Testis (tissue), 2 donors: ENCODE measurements around the gene OMA1.

ENCODE experiments used
- POLR2A ChIP-seq: fragments of 450-650 bp; IDR thresholded peaks from one replicate; pipeline ENCODE4 v1.6.1; 2017; ENCODE audit warnings: antibody characterized with exemption, mild to moderate bottlenecking, moderate library complexity
- TF ChIP-seq, protein P1 (sequence below), 3 experiments: fragments of 450-650 bp in 2 of 3; fragments of 200-600 bp in 1 of 3; sonication (generic) in 1 of 3; IDR thresholded peaks; one replicate each; pipeline ENCODE4 v1.5.1; 2016 to 2019; ENCODE audit warnings: antibody characterized with exemption in 3 of 3, mild to moderate bottlenecking in 2 of 3, moderate library complexity in 1 of 3

DNA sequence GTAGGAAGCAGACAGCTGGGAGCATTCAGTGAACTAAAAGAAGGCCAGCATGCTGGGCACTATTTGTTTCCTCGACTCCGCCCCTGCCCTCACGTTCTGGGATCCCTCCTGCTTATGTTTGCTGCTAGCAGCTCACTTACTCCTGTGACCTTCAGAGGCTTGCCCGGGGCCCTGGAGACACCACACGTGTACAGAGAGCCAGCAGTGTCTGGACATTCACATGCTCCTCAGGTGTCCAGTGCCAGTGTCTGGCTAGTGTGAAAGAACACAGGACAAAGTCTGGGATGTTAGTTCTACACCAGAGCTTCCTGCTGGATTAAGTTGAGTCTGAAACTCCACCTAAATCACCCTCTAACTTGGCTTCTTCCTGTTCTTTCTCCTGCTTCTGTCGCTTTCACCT is 108.1 kb downstream of the OMA1 start:
- TF ChIP-seq, protein P1, sequence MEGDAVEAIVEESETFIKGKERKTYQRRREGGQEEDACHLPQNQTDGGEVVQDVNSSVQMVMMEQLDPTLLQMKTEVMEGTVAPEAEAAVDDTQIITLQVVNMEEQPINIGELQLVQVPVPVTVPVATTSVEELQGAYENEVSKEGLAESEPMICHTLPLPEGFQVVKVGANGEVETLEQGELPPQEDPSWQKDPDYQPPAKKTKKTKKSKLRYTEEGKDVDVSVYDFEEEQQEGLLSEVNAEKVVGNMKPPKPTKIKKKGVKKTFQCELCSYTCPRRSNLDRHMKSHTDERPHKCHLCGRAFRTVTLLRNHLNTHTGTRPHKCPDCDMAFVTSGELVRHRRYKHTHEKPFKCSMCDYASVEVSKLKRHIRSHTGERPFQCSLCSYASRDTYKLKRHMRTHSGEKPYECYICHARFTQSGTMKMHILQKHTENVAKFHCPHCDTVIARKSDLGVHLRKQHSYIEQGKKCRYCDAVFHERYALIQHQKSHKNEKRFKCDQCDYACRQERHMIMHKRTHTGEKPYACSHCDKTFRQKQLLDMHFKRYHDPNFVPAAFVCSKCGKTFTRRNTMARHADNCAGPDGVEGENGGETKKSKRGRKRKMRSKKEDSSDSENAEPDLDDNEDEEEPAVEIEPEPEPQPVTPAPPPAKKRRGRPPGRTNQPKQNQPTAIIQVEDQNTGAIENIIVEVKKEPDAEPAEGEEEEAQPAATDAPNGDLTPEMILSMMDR (IDR thresholded peaks at IDR 0.05) = no peak
- TF ChIP-seq POLR2A = no peak
